ENCODE data around the gene IRS2.

IRS2 gene

GRCh38 chr13:109804654-109805053, 18.3 kb upstream of the IRS2 start:
- intact Hi-C loops (cut with DNase I), result no loop called here
- no peak for DNase-seq

GRCh38 chr13:109803825-109804224, 17.4 kb upstream of the IRS2 start:
- no peak for DNase-seq
- intact Hi-C loops (cut with DNase I), result no loop called here

DNA sequence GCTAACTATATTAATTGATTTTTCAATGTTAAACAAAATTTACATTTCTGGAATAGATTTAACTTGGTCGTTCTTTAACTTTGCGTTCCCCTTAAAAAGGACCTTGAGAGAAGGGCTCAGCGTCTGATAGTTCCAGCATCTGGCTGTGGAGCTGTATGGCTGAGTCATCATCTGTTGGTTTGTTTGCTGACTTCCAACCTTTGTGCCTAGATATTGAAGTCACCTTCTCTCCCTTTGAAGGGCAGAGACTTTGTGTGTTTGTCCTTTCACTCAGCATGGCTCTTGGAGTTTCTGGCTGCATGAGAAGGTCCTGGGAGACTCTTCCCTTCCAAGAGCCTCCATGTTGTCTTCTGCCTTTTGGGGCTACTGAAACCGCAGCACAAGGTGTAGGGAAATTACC, 16.6 kb upstream of the IRS2 start:
- DNase-seq, result no peak
- intact Hi-C loops (cut with DNase I), result no loop called here

DNA sequence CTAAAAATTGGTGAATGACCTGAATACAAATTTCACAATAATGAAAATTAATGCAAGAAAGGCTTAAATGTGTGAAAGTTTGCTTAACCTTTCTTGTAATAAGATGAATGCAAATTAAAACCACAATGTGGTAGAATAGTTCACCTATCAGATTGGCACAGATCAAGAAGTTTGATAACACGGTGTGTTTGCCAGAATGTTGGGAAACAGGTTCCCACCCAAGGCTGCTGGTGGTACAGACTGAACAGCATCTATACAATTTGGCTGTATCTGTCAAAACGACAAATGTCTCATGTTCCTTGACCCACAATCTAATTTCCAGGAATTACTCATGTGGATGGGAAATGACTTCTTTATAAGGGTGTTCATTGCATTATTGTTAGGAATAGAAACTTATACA, 8.6 kb upstream of the IRS2 start:
- intact Hi-C loops (cut with DNase I), result loop anchor here (10.0 kb wide), 1 partner anchor 310 kb away; no protein-coding TSS in a partner anchor
- no peak for DNase-seq

GRCh38 chr13:109794095-109794494, 7.7 kb upstream of the IRS2 start:
- intact Hi-C loops (cut with DNase I), result loop anchor here (10.0 kb wide), 1 partner anchor 311 kb away; no protein-coding TSS in a partner anchor
- DNase-seq, result no peak

- intact Hi-C loops (cut with DNase I), result loop anchor here (10.0 kb wide), 1 partner anchor 312 kb away; no protein-coding TSS in a partner anchor
- DNase-seq, result no peak
Measured at GRCh38 chr13:109792416-109793059, 6.2 kb upstream of the IRS2 start.

- intact Hi-C loops (cut with DNase I), result loop anchor here (10.0 kb wide), 1 partner anchor 314 kb away; no protein-coding TSS in a partner anchor
Measured at GRCh38 chr13:109790942-109791605, 4.7 kb upstream of the IRS2 start.

DNA sequence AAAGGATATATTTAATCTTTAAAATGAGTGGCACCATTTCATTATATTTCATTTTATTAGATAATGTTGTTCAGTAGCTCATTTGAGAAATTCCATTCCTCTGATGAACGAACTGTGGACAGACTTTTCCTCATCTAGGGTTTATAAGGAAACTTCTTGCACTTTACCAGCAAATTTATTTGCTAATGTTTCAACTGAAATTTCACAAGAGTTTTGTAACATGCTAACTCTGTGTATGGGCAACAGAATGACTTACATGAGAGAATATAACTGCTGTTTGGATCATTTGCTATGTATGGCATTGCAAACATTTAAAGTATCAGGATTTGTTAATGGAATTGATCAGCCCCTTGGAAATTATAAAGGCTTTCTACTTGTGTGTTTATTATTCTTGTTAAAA, 3.7 kb upstream of the IRS2 start:
- DNase-seq, result no peak
- intact Hi-C loops (cut with DNase I), result loop anchor here (10.0 kb wide), 1 partner anchor 315 kb away; no protein-coding TSS in a partner anchor

More at GRCh38 chr13:109790942-109791605, 4.7 kb upstream of the IRS2 start:
- peak in 3 of 10 donors; percentile 43 to 61 (median 45) for DNase-seq

GRCh38 chr13:109789262-109789661, 2.9 kb upstream of the IRS2 start:
- DNase-seq, result peak in 2 of 10 donors; percentile 50 to 69
- intact Hi-C loops (cut with DNase I), result no loop called here

- DNase-seq, result no peak
- intact Hi-C loops (cut with DNase I), result no loop called here
Measured at GRCh38 chr13:109788372-109789111, 2.2 kb upstream of the IRS2 start.

DNA sequence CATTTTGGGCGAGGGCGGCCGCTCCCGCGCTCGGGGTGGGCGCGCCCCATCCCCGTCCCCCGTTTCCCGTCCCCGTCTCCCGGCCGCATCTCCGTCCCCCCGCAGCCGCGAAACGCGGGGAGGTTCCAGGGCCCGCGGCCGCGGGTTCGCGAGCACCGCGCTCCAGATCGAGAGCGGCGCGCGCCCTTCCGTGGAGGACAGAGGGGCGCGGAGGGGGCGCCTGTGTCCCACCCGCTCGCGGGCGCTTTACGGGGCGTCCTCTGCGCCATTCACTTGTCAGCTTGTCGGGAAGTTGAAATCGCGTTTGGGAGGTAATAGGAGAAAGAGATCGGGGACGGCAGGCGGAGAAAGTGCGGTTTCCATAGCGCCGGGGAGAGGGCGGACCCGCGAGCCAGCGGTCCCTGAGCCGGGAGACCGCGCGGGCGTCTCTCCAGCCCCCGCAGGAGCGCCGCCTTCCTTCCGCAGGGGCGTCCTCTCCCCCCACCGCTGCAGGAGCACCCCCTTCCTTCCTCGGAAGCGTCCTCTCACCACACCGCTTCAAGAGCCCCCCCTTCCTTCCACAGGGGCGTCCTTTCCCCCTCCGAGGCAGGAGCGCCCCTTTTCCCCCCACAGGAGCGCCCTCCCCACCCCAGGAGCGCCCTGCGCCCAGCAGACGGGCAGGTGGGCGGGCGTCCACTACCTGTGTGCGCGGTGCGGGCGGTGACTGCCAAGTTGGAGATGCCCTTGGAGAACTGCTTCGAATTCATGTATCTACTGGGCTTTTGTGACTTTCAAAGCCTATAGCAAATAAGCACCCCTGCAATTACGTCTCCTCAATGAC, 962 bp upstream of the IRS2 start:
- peak in 7 of 10 donors; percentile 41 to 91 (median 44) for DNase-seq
- intact Hi-C loops (cut with DNase I), result no loop called here

GRCh38 chr13:109785892-109786450, 412 bp downstream of the IRS2 start:
- peak in 1 of 10 donors; percentile 54 for DNase-seq
- intact Hi-C loops (cut with DNase I), result loop anchor here (2.0 kb wide), 1 partner anchor 825 kb away; no protein-coding TSS in a partner anchor

GRCh38 chr13:109785141-109785891, 1.1 kb downstream of the IRS2 start:
- intact Hi-C loops (cut with DNase I), result loop anchor here (2.0 kb wide), 1 partner anchor 825 kb away; no protein-coding TSS in a partner anchor
- peak in 7 of 10 donors; percentile 29 to 90 (median 54) for DNase-seq

DNA sequence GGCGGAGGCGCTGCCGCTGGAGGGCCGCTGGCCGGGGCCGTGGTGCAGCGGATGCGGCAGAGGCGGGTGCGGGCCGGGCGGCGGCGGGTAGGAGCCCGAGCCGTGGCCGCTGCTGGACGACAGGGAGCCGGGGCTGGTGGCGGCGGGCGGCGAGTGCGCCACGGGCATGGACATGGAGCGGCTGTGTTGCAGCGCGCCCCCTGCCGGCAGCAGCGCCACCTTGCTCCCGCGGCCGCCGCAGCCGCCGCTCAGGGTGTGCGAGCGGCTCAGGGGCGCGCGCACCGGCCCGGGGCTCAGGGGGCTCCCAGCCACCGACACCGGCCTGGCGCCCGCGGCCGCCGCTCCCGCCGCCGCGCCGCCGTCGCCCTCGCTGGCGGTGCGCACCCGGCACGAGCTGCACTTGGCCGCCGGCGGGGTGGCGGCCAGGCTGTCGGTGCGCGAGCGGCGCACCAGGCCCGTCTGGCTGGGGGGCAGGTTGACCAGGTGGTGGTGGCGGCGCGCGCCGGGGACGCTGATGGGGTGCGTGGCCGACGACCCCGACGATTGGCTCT, 1.7 kb downstream of the IRS2 start:
- intact Hi-C loops (cut with DNase I), result loop anchor here (2.0 to 5.0 kb wide), 2 partner anchors 637 to 824 kb away; no protein-coding TSS in a partner anchor
- DNase-seq, result peak; percentile 70 to 97 (median 77)

DNA sequence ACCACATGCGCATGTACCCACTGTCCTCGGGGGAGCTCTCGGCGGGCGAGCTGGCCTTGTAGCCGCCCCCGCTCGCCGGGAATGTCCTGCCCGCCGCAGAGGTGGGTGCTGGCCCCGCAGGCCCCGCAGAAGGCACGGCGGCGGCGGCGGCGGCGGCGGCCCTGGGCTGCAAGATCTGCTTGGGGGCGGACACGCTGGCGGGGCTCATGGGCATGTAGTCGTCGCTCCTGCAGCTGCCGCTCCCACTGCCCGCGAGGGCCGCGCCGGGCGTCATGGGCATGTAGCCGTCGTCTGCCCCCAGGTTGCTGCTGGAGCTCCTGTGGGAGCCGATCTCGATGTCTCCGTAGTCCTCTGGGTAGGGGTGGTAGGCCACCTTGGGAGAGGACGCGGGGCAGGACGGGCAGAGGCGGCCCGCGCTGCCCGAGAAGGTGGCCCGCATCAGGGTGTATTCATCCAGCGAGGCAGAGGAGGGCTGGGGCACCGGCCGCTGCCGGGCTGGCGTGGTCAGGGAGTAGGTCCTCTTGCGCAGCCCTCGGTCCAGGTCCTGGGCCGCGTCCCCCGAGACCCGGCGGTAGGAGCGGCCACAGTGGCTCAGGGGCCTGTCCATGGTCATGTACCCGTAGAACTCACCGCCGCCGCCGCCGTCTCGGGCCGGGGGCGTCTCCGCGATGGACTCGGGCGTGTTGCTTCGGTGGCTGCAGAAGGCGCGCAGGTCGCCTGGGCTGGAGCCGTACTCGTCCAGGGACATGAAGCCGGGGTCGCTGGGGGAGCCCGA, 2.4 kb downstream of the IRS2 start:
- peak in 3 of 10 donors; percentile 75 to 89 (median 84) for DNase-seq
- intact Hi-C loops (cut with DNase I), result loop anchor here (2.0 to 5.0 kb wide), 2 partner anchors 637 to 823 kb away; no protein-coding TSS in a partner anchor

- peak in 2 of 10 donors; percentile 80 to 87 for DNase-seq
- intact Hi-C loops (cut with DNase I), result loop anchor here (5.0 kb wide), 1 partner anchor 636 kb away; no protein-coding TSS in a partner anchor
Measured at GRCh38 chr13:109783447-109783814, 3.0 kb downstream of the IRS2 start.

DNA sequence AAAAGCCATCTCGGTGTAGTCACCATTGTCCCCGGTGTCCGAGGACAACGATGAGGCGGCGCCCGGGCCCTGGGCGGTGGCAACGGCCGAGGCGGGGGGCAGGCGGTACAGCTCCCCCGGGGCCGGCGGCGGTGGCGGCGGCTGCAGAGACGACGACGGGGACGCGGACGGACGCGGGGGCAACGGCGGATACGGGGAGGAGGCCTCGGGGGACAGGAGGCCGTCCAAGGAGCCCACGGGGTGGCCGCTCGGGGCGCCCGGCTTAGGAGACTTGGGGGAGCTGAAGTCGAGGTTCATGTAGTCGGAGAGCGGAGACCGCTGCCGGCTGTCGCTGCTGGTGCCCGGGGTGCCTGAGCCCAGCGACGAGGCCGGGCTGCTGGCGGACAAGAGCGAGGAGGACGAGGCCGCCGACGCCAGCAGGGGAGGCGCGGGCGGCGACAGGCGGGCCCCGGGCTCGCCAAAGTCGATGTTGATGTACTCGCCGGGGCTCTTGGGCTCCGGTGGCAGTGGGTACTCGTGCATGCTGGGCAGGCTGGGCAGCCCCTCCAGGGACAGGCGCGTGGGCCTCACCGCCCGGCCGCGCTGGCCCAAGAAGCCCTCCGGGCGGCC, 3.5 kb downstream of the IRS2 start:
- peak in 1 of 10 donors; percentile 78 for DNase-seq
- intact Hi-C loops (cut with DNase I), result loop anchor here (5.0 kb wide), 1 partner anchor 636 kb away; no protein-coding TSS in a partner anchor
